Motor neuron (in vitro differentiated cells): ENCODE results near the gene OPALIN. TPM values are rescaled to one million over a fixed set of nuclear protein-coding genes. Genes with fewer than 3 reads are reported as not detected.

ENCODE experiments used
- ATAC-seq, 8 experiments: fragments of 200-7000 bp; cut with Tn5 transposase; replicated peaks in 6 of 8; 2 replicates each; pipeline ENCODE4 v1.8.0; 2021; ENCODE audit warnings: mild to moderate bottlenecking in 8 of 8, moderate library complexity in 8 of 8
- H3K27ac ChIP-seq, 2 donors: fragments of 250-450 bp; sonication (Bioruptor Pico); 2 replicates each; pipeline ENCODE4 v1.9.0; 2021; ENCODE audit warnings: antibody characterized with exemption in 2 of 2, mild to moderate bottlenecking in 2 of 2, moderate library complexity in 1 of 2
- H3K4me1 ChIP-seq, 2 donors: fragments of 250-450 bp; sonication (Bioruptor Pico); replicated peaks in 1 of 2; 2 replicates each; pipeline ENCODE4 v1.6.1; 2021; ENCODE audit warnings: antibody characterized with exemption in 2 of 2, mild to moderate bottlenecking in 2 of 2, moderate library complexity in 1 of 2
- H3K4me3 ChIP-seq, 5 donors: fragments of 250-450 bp; sonication (Bioruptor Pico); 2 replicates each; pipeline ENCODE4 v1.9.0; 2021; ENCODE audit warnings: antibody characterized with exemption in 5 of 5, mild to moderate bottlenecking in 5 of 5, moderate library complexity in 4 of 5
- WGBS, 10 experiments: fragments of 450-650 bp; shearing (Covaris generic); methylation state at CpG; one replicate each; pipeline ENCODE4 v1.0.0; 2022; 5-methylcytosine and 5-hydroxymethylcytosine counted together
- in situ Hi-C, 9 experiments: fragments of 400-800 bp; cut with MboI; loops; one replicate each; pipeline ENCODE4 v1.15.0; 2021; ENCODE audit warnings: low sequenced_read_pairs in 9 of 9, low pct_unique_long_range_greater_than_20kb in 2 of 9; ENCODE audit not compliant: unreplicated experiment in 9 of 9
- total RNA-seq, 8 experiments: library from RNA; unstranded; fragments of 300-600 nt; gene quantifications; 2 replicates each; pipeline versions ENCODE4 v1.2.3 to v1.2.4, GENCODE V29; 2022

The OPALIN gene
- total RNA-seq, 8 experiments from 2014 or later = 0.09 to 0.65 (median 0.21) TPM; not detected in 1

DNA sequence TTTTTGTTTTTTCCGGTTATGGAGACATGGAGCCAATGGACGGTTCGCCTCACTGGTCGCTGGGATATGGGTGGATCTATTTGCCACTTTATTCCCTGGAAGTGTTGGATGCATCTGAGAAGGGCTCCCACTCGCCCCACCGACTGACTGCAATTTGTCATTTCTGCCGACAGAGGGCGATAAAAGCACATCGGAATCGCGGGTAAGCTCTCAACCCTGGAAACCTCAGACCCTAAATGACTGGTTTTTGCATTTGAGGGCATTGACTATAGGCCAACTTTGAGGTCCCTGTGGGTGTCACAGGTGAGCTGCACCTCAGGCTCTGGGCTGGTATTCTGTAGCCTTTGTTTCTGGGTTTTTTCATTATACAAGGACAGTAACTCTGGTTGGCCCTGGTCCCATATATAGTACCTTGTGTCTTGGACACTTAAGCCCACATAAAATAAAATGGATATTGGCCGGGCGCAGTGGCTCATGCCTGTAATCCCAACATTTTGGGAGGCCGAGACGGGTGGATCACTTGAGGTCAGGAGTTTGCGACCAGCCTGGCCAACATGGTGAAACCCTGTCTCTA is 11.9 kb upstream of the OPALIN start:
- no peak overlapping the region for H3K4me3 ChIP-seq
- H3K4me1 ChIP-seq = peaks cover 4 to 6% of the 10 kb centered on the region in 2 donors
- no peak overlapping the region for H3K27ac ChIP-seq
- WGBS, 10 experiments = 2 to 94% (median 41%) methylated on average over 3 to 10 of the region's 16 CpGs; no CpG with 5 or more reads in 2 of the 10 experiments
- in situ Hi-C loops = no loop called here
- peak in 3 of 8 experiments; percentile 25 to 42 (median 25) for ATAC-seq

- in situ Hi-C loops = no loop called here
- WGBS, 10 experiments = 70 to 100% (median 86%) methylated on average over 1 to 14 of the region's 38 CpGs; no CpG with 5 or more reads in 4 of the 10 experiments
- peak in 1 of 8 experiments; percentile 16 for ATAC-seq
- Histone ChIP-seq H3K4me3 (no peak overlapping the region), H3K27ac (no peak overlapping the region), H3K4me1 (peaks cover 3 to 4% of the 10 kb centered on the region in 2 donors)
These were observed 11.2 kb upstream of the OPALIN start for GRCh38 chr10:96369890-96370583.

DNA sequence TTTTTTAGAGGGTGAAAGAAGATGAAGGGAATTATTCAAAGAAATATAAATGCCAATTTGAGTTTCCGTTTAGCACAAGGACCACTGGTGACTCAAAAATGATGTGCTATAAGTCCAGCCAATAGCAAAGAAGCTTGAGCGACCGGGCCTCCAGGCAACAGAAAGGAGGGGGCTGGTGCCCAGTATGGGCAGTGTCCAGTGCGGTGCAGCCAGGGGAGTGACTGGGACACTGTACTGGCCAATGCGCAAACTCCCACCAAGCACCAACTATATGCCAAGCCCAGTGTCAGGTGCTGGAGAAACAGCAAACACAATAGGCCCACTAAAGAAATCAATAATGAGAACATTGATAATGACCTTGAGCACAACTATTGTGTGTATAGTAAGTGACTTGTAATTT is 10.2 kb upstream of the OPALIN start:
- Histone ChIP-seq H3K4me1 (peaks cover 0 to 3% of the 10 kb centered on the region in 2 donors), H3K27ac (no peak overlapping the region), H3K4me3 (no peak overlapping the region)
- WGBS, 10 experiments = 66 to 100% (median 93%) methylated on average over 2 to 5 of the region's 5 CpGs; no CpG with 5 or more reads in 4 of the 10 experiments
- in situ Hi-C loops = no loop called here
- no peak for ATAC-seq

- Histone ChIP-seq H3K4me1 (peaks cover 0 to 3% of the 10 kb centered on the region in 2 donors), H3K4me3 (no peak overlapping the region), H3K27ac (no peak overlapping the region)
- WGBS, 10 experiments = 33 to 100% (median 75%) methylated on average over 1 to 4 of the region's 4 CpGs
- in situ Hi-C loops = no loop called here
- no peak for ATAC-seq
These were observed 8.7 kb upstream of the OPALIN start for GRCh38 chr10:96367470-96367869.

GRCh38 chr10:96366508-96366907 is 7.7 kb upstream of the OPALIN start:
- 37 to 100% (median 88%) methylated on average over 2 to 3 of the region's 3 CpGs for WGBS, 10 experiments
- ATAC-seq = peak in 1 of 8 experiments; percentile 14

GRCh38 chr10:96365571-96365970 is 6.8 kb upstream of the OPALIN start:
- in situ Hi-C loops = no loop called here
- ATAC-seq = no peak
- H3K4me3 ChIP-seq = no peak overlapping the region
- 53 to 100% (median 68%) methylated on average over 1 to 3 of the region's 3 CpGs; no CpG with 5 or more reads in 2 of the 10 experiments for WGBS, 10 experiments
- H3K4me1 ChIP-seq = peaks cover 0 to 3% of the 10 kb centered on the region in 2 donors
- H3K27ac ChIP-seq = no peak overlapping the region

More at GRCh38 chr10:96366508-96366907, 7.7 kb upstream of the OPALIN start:
- in situ Hi-C loops = no loop called here
- Histone ChIP-seq H3K4me3 (no peak overlapping the region), H3K27ac (no peak overlapping the region), H3K4me1 (peaks cover 0 to 3% of the 10 kb centered on the region in 2 donors)

DNA sequence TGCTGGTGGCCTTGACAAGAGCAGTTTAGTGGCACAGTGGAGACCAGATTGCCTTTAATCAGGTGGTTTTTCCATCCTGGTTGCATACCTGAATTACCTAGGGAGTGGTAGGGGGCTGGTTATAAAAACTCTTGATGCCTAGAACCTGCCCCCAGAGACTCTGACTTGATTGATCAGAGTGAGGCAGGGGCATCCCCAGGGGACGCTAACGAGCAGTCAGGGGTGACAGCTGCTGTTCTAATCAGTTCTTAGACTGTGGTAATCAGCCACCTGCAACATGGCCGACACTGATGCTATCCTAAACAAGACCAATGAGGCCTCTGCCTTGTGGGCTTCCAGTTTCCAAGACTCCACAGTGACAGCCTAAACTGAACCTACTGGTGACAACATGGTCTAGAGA is 2.0 kb upstream of the OPALIN start:
- WGBS, 10 experiments = 0 to 80% (median 74%) methylated on average over 1 to 3 of the region's 3 CpGs; no CpG with 5 or more reads in 3 of the 10 experiments
- no peak for ATAC-seq
- in situ Hi-C loops = no loop called here
- no peak overlapping the region for H3K27ac ChIP-seq
- no peak overlapping the region for H3K4me3 ChIP-seq
- no peaks in the 10 kb centered on the region for H3K4me1 ChIP-seq

- Histone ChIP-seq H3K27ac (no peak overlapping the region), H3K4me3 (no peak overlapping the region), H3K4me1 (no peaks in the 10 kb centered on the region)
- WGBS, 10 experiments = 40 to 100% (median 85%) methylated on average over 1 to 6 of the region's 6 CpGs; no CpG with 5 or more reads in 3 of the 10 experiments
- in situ Hi-C loops = no loop called here
- no peak for ATAC-seq
These were observed 1.5 kb upstream of the OPALIN start for GRCh38 chr10:96360331-96360730.

DNA sequence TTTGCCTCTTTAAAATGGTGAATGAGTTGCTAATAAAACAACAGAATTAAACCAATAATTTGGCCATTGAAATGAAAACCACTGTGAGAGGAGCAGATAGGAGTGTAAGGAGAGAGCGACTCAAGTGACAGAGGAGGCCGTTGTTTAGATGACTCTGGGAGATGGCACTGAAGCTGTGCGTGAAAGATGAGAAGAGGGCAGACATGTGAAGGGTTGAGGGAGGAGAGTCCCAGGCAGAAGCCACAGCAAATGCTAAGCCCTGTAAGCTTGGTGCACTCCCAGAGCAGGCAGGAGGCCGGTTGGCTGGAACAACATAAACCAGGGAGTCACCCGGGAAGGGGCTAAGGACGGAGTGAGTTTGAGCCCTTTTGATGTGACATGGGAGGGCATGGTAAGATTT is 814 bp upstream of the OPALIN start:
- Histone ChIP-seq H3K4me1 (no peaks in the 10 kb centered on the region), H3K4me3 (no peak overlapping the region), H3K27ac (no peak overlapping the region)
- in situ Hi-C loops = no loop called here
- WGBS, 10 experiments = 38 to 100% (median 84%) methylated on average over 1 to 6 of the region's 6 CpGs
- ATAC-seq = no peak

DNA sequence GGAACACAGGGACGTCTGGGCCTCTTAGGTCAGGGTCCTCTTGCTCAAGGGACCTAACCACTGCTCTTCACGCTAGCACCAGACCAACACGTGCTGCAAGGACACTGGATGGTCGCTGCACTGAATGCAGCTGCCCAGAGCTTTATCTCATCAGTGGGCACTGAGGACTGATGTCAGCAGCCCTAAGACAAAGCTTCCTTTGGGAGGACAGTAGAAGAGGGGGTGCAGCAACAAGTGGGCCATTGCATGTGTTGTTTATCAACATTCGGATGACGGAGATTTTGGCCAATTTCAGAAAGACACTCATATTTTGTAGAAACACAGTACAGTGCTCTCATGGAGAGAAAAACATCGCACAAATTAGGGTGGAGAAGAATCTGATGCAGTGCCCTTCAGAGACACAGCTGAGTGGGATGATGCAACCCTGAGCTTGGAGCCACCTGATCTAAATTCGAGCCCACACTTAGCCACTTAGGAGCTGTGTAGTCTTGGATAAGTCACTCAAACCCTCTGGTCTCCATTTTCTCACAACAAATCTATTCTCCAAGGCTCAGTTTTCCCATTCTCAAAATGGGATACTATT is 1.7 kb downstream of the OPALIN start:
- no peak overlapping the region for H3K4me3 ChIP-seq
- WGBS, 10 experiments = 27 to 100% (median 84%) methylated on average over 2 to 6 of the region's 8 CpGs; no CpG with 5 or more reads in 5 of the 10 experiments
- H3K27ac ChIP-seq = no peak overlapping the region
- no peaks in the 10 kb centered on the region for H3K4me1 ChIP-seq
- no peak for ATAC-seq
- in situ Hi-C loops = no loop called here

DNA sequence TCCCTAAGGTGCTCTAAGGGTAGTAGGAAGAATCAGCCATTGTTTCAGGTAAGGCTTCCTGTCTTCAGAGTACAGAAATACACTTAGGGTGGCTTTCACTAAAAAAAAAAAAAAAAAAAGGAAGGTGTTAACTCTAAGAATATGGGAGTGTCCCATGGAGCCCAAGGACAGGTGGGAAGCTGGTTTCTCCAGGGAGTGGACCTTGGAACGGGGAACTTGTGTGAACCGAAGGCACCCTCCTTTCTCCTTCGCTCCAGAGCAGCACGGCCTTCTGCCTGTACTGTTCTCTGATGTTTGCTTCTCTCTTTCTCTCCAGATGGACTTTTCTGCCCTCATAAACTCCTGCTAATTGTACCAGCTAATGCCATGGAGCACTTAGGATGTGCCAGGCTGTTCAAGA is 6.2 kb downstream of the OPALIN start:
- H3K4me1 ChIP-seq = no peaks in the 10 kb centered on the region
- in situ Hi-C loops = no loop called here
- no peak overlapping the region for H3K4me3 ChIP-seq
- no peak overlapping the region for H3K27ac ChIP-seq
- whole genome bisulfite sequencing, 10 experiments = 46 to 100% (median 63%) methylated on average over 1 to 4 of the region's 4 CpGs; no CpG with 5 or more reads in 4 of the 10 experiments
- ATAC-seq = no peak

GRCh38 chr10:96352027-96352426 is 6.8 kb downstream of the OPALIN start:
- ATAC-seq = no peak
- Histone ChIP-seq H3K27ac (no peak overlapping the region), H3K4me1 (no peaks in the 10 kb centered on the region), H3K4me3 (no peak overlapping the region)
- in situ Hi-C loops = no loop called here

- WGBS, 10 experiments = 0 to 100% (median 80%) methylated on average over 1 of the region's 1 CpG; no CpG with 5 or more reads in 1 of the 10 experiments
- Histone ChIP-seq H3K4me1 (no peaks in the 10 kb centered on the region), H3K27ac (no peak overlapping the region), H3K4me3 (no peak overlapping the region)
- in situ Hi-C loops = loop anchor here in 4 of 9 experiments (25.0 kb wide), 2 partner anchors 309 to 334 kb away; partner anchors contain the start of gene CCNJ (in 2 of the 4)
- ATAC-seq = no peak
These were observed 12.5 kb downstream of the OPALIN start for GRCh38 chr10:96346295-96346694.
